ENCODE measurements around the gene PODXL.

PODXL gene

GRCh38 chr7:131600085-131600881, 43.9 kb upstream of the PODXL start:
- no peak overlapping the region for H3K27ac ChIP-seq
- no peak for DNase-seq (ENCODE audit: low spot score)
- H3K4me3 ChIP-seq, result no peak overlapping the region
- TF ChIP-seq CTCF (IDR thresholded peaks at IDR 0.05), result no peak

- TF ChIP-seq CTCF (IDR thresholded peaks at IDR 0.05), result no peak
- no peak overlapping the region for H3K27ac ChIP-seq
- no peak for DNase-seq (ENCODE audit: low spot score)
- H3K4me3 ChIP-seq, result no peak overlapping the region
These were observed 40.4 kb upstream of the PODXL start for GRCh38 chr7:131596785-131597184.

- no peak for DNase-seq (ENCODE audit: low spot score)
- H3K4me3 ChIP-seq, result no peak overlapping the region
These were observed 39.3 kb upstream of the PODXL start for GRCh38 chr7:131595699-131596098.

GRCh38 chr7:131591687-131592319, 35.4 kb upstream of the PODXL start:
- Histone ChIP-seq H3K27ac (no peak overlapping the region), H3K4me3 (no peak overlapping the region)
- TF ChIP-seq CTCF (IDR thresholded peaks at IDR 0.05), result no peak
- no peak for DNase-seq (ENCODE audit: low spot score)

More at GRCh38 chr7:131595699-131596098, 39.3 kb upstream of the PODXL start:
- TF ChIP-seq CTCF (IDR thresholded peaks at IDR 0.05), result no peak
- no peak overlapping the region for H3K27ac ChIP-seq

GRCh38 chr7:131587315-131587923, 31.0 kb upstream of the PODXL start:
- no peak for TF ChIP-seq CTCF (IDR thresholded peaks at IDR 0.05)
- Histone ChIP-seq H3K27ac (no peak overlapping the region), H3K4me3 (no peak overlapping the region)
- no peak for DNase-seq (ENCODE audit: low spot score)

GRCh38 chr7:131586759-131587158, 30.3 kb upstream of the PODXL start:
- Histone ChIP-seq H3K4me3 (no peak overlapping the region), H3K27ac (no peak overlapping the region)
- no peak for TF ChIP-seq CTCF (IDR thresholded peaks at IDR 0.05)
- no peak for DNase-seq (ENCODE audit: low spot score)

Data from coronary artery (tissue), 2 donors.